Right cardiac atrium (tissue), 5 donors: ENCODE data around the gene B3GAT3. TPM values are rescaled to one million over a fixed set of nuclear protein-coding genes. Genes with fewer than 3 reads are reported as not detected.
A peak's percentile ranks its signal among the peaks of the same experiment; 100 is the strongest.

Source experiments
- ATAC-seq, 2 donors: fragments of 200-7000 bp; cut with Tn5 transposase; one replicate each; pipeline versions ENCODE4 v1.8.0 to v1.9.1; 2020; ENCODE audit warnings: moderate library complexity in 2 of 2, mild to moderate bottlenecking in 1 of 2
- DNase-seq, 3 donors: peaks; one replicate each; pipeline ENCODE4 v3.0.0-alpha.2; 2020
- H3K27ac ChIP-seq: one replicate; pipeline ENCODE4 v1.5.1; 2013; ENCODE audit warnings: mild to moderate bottlenecking, low read length, control low read depth, moderate library complexity
- H3K27me3 ChIP-seq: one replicate; pipeline ENCODE4 v1.6.1; 2013; ENCODE audit not compliant: control insufficient read depth, insufficient read depth
- H3K4me1 ChIP-seq: one replicate; pipeline ENCODE4 v1.6.1; 2013; ENCODE audit warnings: low read length; ENCODE audit not compliant: control insufficient read depth, insufficient read depth
- H3K4me3 ChIP-seq: one replicate; pipeline ENCODE4 v1.5.1; 2013; ENCODE audit warnings: low read length, control low read depth
- H3K9me3 ChIP-seq: one replicate; pipeline ENCODE4 v1.6.1; 2013; ENCODE audit warnings: low read length; ENCODE audit not compliant: control insufficient read depth
- WGBS: extraction: QIAGEN DNeasy Blood & Tissue Kit; methylation state at CpG from one replicate; pipeline ENCODE4 v1.1.7; 2013; 5-methylcytosine and 5-hydroxymethylcytosine counted together
- intact Hi-C, 4 donors: fragments of 100-400 bp; cut with DNase I; formaldehyde crosslinking; loops; one replicate each; pipeline versions ENCODE4 v1.11.0 to v1.14.0; 2022 to 2023
- polyA plus RNA-seq: library from polyadenylated mRNA; stranded (reverse); fragments of 200-250 nt; gene quantifications from one replicate; pipeline ENCODE4 v1.2.3, GENCODE V29; 2013
- total RNA-seq, 4 donors: library from RNA; stranded (reverse); fragmentation: NEBNext Ultra II Directional; extraction: Animal tissue kit (Norgen Biotek cat#: 25700); gene quantifications; one replicate each; pipeline ENCODE4 v1.2.1, GENCODE V29; 2021
- donor health status: healthy with polysubstance abuse.
- donor health status: DM: no; HTN: yes; CAD: no.
- donor health status: DM: no; HTN: no; CAD: no.
- donor health status: DM: no; HTN: yes; CAD: no; lungs with severe emphysema.
- donor health status: DM: yes; HTN: yes; CAD: no.

The B3GAT3 gene
- total and polyA plus RNA-seq, 5 donors: 10.7 to 23.1 (median 17.3) TPM

DNA sequence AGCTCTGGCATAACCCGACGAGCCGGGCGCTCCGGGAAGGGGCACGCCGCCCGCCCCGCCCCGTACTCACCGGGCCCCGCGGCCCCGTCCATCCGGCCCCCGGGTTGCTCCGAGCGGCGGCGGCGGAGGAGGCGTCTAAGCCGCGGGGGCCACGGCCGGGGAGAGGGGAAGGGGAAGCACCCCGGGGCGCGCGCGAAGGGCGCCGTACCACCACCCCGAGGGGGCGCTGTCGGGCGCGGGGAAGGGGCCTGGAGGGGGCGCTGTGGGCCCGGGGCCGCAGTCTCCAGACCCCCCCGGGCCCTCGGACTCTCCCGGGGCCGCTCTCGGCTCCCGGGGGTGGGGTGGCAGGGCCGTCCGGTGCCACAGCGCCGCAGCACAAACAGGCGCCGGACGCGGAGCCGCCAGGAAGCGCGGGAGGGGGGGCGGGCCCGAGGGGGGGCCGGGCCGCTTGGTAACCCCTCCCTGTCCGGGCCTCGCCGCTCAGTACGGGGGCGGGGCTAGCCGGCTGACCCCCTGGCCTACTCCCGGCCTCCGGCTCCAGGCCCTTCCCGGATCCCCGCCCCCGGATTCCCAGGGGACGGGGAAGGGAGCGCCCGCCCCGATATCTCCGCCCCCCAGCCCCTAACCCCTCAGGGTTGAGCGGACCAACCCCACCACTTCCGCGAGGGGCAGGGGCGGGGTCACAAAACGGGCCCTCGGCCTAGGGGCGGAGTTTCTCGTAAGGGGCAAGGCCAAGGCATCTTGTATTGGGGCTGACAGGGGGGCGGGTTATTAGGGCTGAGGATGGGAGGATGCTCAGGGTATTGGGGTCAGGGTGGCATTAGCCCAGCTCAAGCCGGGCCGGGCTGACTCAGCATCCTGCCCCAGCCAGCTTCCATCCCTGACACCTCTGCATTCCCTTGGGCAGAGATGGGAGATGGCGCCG is 9.2 kb downstream of the B3GAT3 start, which contains the start of the genes EML3 and ROM1:
TSS of gene EML3 (minus strand) at position 410 of the 925 bp plus-strand sequence. CDS start at position 92, 318 bp downstream.
TSS of gene ROM1 (plus strand) at position 892 of the 925 bp plus-strand sequence. CDS start at position 917, 25 bp downstream.
- 2% methylated on average over 91 of the region's 91 CpGs for WGBS
- DNase-seq (peak; percentile 96 to 98 (median 97)), ATAC-seq (peak; percentile 90 to 91)
- peak within 1 kb of the TSS; percentile 90 for H3K27ac ChIP-seq
- H3K4me1 ChIP-seq: no peaks in the 10 kb centered on the region
- no peaks in the 10 kb centered on the region for H3K9me3 ChIP-seq
- intact Hi-C loops: loop anchor here in 1 of 4 donors (5.0 kb wide), 1 partner anchor 80 kb away; no protein-coding TSS in a partner anchor
- H3K4me3 ChIP-seq: peak within 1 kb of the TSS; percentile 87
- no peaks in the 10 kb centered on the region for H3K27me3 ChIP-seq

DNA sequence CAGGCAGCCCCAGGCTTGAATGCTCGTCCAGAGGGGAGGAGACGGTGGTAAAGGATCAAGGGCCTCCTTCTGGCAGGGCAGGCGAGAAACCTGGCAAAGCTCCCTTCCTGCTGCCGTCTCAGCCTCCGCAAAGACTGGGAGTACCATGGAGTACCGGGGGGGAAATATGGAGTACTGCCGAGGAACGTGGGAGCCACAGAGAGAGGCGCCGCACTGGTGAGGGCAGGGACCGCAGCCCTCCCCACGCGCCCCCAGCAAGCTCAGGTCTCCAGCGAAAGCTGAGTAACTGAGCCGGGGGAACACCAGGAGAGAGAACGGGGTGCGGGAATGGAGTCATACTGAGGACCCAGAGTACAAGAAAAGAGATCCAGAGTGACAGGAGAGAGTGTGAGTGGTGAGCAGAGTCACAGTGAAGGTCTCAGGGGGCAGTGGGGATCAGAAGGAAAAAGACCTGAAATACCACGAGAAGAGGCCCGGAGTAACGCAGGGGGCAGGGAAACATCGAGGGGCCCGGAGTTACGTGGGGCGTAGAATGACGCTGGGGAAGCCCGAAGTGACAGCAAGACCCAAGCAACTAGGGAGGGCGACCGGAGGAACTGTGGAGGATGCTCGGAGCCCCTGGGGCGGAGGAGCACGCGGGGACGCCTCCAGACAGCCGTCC is 10.0 kb downstream of the B3GAT3 start:
- Histone ChIP-seq H3K4me1 (no peaks in the 10 kb centered on the region), H3K27ac (peak overlapping the region; percentile 90), H3K4me3 (peak overlapping the region; percentile 87), H3K27me3 (no peaks in the 10 kb centered on the region), H3K9me3 (no peaks in the 10 kb centered on the region)
- WGBS: 1% methylated on average over 34 of the region's 34 CpGs
- peak; percentile 28 to 33 for ATAC-seq
- peak; percentile 82 to 89 (median 88) for DNase-seq
- intact Hi-C loops: loop anchor here in 1 of 4 donors (5.0 kb wide), 1 partner anchor 80 kb away; no protein-coding TSS in a partner anchor

GRCh38 chr11:62610814-62611704 is 10.7 kb downstream of the B3GAT3 start:
- no peak for ATAC-seq
- no peaks in the 10 kb centered on the region for H3K9me3 ChIP-seq
- H3K27me3 ChIP-seq: no peaks in the 10 kb centered on the region
- H3K4me1 ChIP-seq: no peaks in the 10 kb centered on the region
- H3K27ac ChIP-seq: peak overlapping the region; percentile 13
- peak overlapping the region; percentile 87 for H3K4me3 ChIP-seq
- intact Hi-C loops: loop anchor here in 1 of 4 donors (5.0 kb wide), 1 partner anchor 81 kb away; no protein-coding TSS in a partner anchor
- peak in 1 of 3 donors; percentile 66 for DNase-seq
- 67% methylated on average over 28 of the region's 28 CpGs for WGBS

DNA sequence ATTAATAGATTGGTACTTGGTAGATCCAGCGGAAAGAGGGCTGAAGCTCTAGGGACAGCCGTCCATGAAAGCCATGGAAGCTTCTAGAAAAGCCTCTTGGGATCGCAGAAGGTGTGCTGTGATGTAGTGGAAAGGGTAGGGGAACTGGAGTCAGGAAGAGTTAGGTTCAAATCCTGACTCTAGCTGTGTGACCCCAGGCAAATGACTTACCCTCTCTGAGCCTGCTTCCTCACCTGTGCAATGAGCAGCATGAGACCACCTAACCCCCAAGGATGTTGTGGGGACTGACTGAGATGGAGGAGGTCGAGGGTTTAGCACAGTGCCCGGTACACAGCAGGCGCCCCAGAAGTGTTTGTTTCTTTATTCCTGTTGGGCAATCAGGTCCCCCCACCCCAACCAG is 11.4 kb downstream of the B3GAT3 start:
- Histone ChIP-seq H3K4me1 (no peaks in the 10 kb centered on the region), H3K27ac (no peak overlapping the region), H3K4me3 (no peak overlapping the region), H3K9me3 (no peaks in the 10 kb centered on the region), H3K27me3 (no peaks in the 10 kb centered on the region)
- 81% methylated on average over 6 of the region's 6 CpGs for WGBS
- DNase-seq (no peak), ATAC-seq (no peak)
- intact Hi-C loops: loop anchor here in 1 of 4 donors (5.0 kb wide), 1 partner anchor 82 kb away; no protein-coding TSS in a partner anchor

- no peak overlapping the region for H3K27ac ChIP-seq
- DNase-seq (peak in 1 of 3 donors; percentile 9), ATAC-seq (no peak)
- H3K4me1 ChIP-seq: no peaks in the 10 kb centered on the region
- H3K4me3 ChIP-seq: no peak overlapping the region
- WGBS: 92% methylated on average over 12 of the region's 12 CpGs
- H3K9me3 ChIP-seq: no peaks in the 10 kb centered on the region
- intact Hi-C loops: no loop called here
- no peaks in the 10 kb centered on the region for H3K27me3 ChIP-seq
Observed at GRCh38 chr11:62608776-62609175, 13.0 kb downstream of the B3GAT3 start.

DNA sequence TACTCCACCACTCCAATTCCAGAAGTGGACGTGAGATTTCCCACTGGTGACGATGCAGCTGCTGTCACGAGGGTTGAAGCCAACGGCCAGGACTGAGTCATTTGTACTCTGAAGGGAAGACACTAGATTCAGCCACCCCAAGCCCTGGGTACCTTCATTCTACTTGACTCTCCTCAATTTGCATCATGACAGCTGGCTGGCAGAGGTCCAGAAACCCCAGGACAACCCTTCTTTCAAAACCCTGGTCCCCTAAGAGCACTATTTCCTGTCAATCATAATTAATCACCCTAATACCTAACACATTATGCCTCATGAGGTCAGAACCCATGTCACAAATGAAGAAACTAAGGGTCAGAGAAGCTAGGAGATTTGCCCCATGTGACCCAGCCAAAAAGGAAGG is 14.1 kb downstream of the B3GAT3 start:
- Histone ChIP-seq H3K4me3 (no peak overlapping the region), H3K27ac (no peak overlapping the region), H3K4me1 (no peaks in the 10 kb centered on the region), H3K9me3 (no peaks in the 10 kb centered on the region), H3K27me3 (no peaks in the 10 kb centered on the region)
- intact Hi-C loops: no loop called here
- WGBS: 69% methylated on average over 4 of the region's 4 CpGs
- DNase-seq (peak in 1 of 3 donors; percentile 44), ATAC-seq (no peak)

GRCh38 chr11:62605902-62606301 is 15.9 kb downstream of the B3GAT3 start:
- Histone ChIP-seq H3K9me3 (no peaks in the 10 kb centered on the region), H3K27ac (no peak overlapping the region), H3K4me1 (no peaks in the 10 kb centered on the region), H3K4me3 (no peak overlapping the region), H3K27me3 (no peaks in the 10 kb centered on the region)
- DNase-seq (peak in 2 of 3 donors; percentile 51 to 54), ATAC-seq (no peak)
- intact Hi-C loops: no loop called here
- WGBS: 92% methylated on average over 15 of the region's 15 CpGs

DNA sequence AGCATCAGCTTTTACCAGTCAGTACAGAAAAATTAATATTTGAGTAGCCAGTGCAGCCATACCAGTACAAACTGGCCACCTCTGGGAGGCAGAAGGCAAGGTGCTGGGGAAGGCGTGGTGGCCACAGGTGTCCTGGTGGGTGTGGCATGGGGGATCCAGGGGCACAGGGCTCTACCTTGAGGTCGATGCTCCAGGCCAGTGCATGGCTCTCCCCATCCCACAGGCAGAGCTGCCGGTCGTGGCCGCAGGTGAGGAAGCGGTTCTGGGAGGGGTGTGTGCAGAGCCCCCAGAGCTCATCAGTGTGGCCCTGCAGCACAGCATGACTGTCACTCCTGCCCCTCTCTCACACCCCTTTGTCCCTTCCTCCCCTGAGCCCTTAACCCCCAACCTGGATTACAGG is 16.3 kb downstream of the B3GAT3 start:
- Histone ChIP-seq H3K4me3 (no peak overlapping the region), H3K27ac (no peak overlapping the region), H3K9me3 (no peaks in the 10 kb centered on the region), H3K27me3 (no peaks in the 10 kb centered on the region), H3K4me1 (no peaks in the 10 kb centered on the region)
- peak in 1 of 3 donors; percentile 37 for DNase-seq
- 89% methylated on average over 6 of the region's 6 CpGs for WGBS
- intact Hi-C loops: no loop called here
- no peak for ATAC-seq

GRCh38 chr11:62604460-62605120 is 17.2 kb downstream of the B3GAT3 start:
- H3K4me1 ChIP-seq: peaks cover 1% of the 10 kb centered on the region
- intact Hi-C loops: no loop called here
- H3K9me3 ChIP-seq: no peaks in the 10 kb centered on the region
- DNase-seq (peak in 2 of 3 donors; percentile 40 to 67), ATAC-seq (no peak)
- WGBS: 83% methylated on average over 13 of the region's 13 CpGs
- no peaks in the 10 kb centered on the region for H3K27me3 ChIP-seq
- no peak overlapping the region for H3K4me3 ChIP-seq
- no peak overlapping the region for H3K27ac ChIP-seq
